H1 (cell line): ENCODE measurements around the gene AMN. TPM values are rescaled to one million over a fixed set of nuclear protein-coding genes. Genes with fewer than 3 reads are reported as not detected.

Experiments
- CTCF ChIA-PET: fragments of 300-600 bp; sonication (Branson Sonifier 250); formaldehyde crosslinking; loops from one replicate; lab custom pipeline; 2021; ENCODE audit not compliant: partially characterized antibody; lab: Charles Lee
- POLR2A ChIA-PET: fragments of 300-600 bp; sonication (Branson Sonifier 250); formaldehyde crosslinking; loops from one replicate; lab custom pipeline; 2021; ENCODE audit warnings: inconsistent platforms; ENCODE audit not compliant: partially characterized antibody; lab: Charles Lee
- DNase-seq, 2 experiments: peaks; one replicate each; pipeline versions ENCODE4 v3.0.0 to v3.0.0-alpha.2; 2010 to 2022; ENCODE audit warnings: low spot score in 2 of 2, low read depth in 1 of 2, mixed read lengths in 1 of 2
- FAIRE-seq: peaks from 2 replicates; lab custom pipeline; 2011; peaks lifted over from hg19 to GRCh38; lab: Jason Lieb, UNC
- H2AFZ ChIP-seq: 2 replicates; pipeline ENCODE4 v1.8.1; 2012; ENCODE audit warnings: low read length, inconsistent platforms
- H2AK5ac ChIP-seq: 2 replicates; pipeline ENCODE4 v1.6.1; 2013; ENCODE audit warnings: low read depth, low read length
- H2BK120ac ChIP-seq: replicated peaks from 2 replicates; pipeline ENCODE3; 2013; ENCODE audit warnings: low read depth, low read length, inconsistent platforms
- H2BK12ac ChIP-seq: 2 replicates; pipeline ENCODE4 v1.6.1; 2013; ENCODE audit warnings: low read depth, low read length
- H2BK15ac ChIP-seq: 2 replicates; pipeline ENCODE4 v1.6.1; 2013; ENCODE audit warnings: low read length
- H2BK20ac ChIP-seq: 2 replicates; pipeline ENCODE4 v1.6.1; 2013; ENCODE audit warnings: low read length
- H2BK5ac ChIP-seq: 2 replicates; pipeline ENCODE4 v1.6.1; 2013; ENCODE audit warnings: low read depth, low read length
- H3K14ac ChIP-seq: 2 replicates; pipeline ENCODE4 v1.6.1; 2013; ENCODE audit warnings: inconsistent platforms; ENCODE audit not compliant: insufficient read length
- H3K18ac ChIP-seq: 2 replicates; pipeline ENCODE4 v1.6.1; 2013; ENCODE audit warnings: low read length; ENCODE audit errors: extremely low read depth
- H3K23ac ChIP-seq: 2 replicates; pipeline ENCODE4 v1.6.1; 2013; ENCODE audit warnings: inconsistent platforms; ENCODE audit not compliant: insufficient read length
- H3K23me2 ChIP-seq: 2 replicates; pipeline ENCODE4 v1.6.1; 2013; ENCODE audit warnings: low read depth, low read length
- H3K27ac ChIP-seq: 2 replicates; pipeline ENCODE4 v1.6.1; 2011; ENCODE audit warnings: low read depth, low read length, inconsistent platforms
- H3K27me3 ChIP-seq, 4 experiments: replicated peaks in 1 of 4; 1 replicate in 1 of 4; 2 replicates in 3 of 4; pipeline versions ENCODE4 v1.6.1 to v1.8.1; 2011 to 2013; ENCODE audit warnings: low read length in 3 of 4, mild to moderate bottlenecking in 3 of 4, inconsistent platforms in 2 of 4, mixed read lengths in 2 of 4, moderate library complexity in 1 of 4; ENCODE audit not compliant: control insufficient read depth in 3 of 4, insufficient read depth in 3 of 4; ENCODE audit errors: extremely low read depth in 1 of 4
- H3K36me3 ChIP-seq, 4 experiments: 2 replicates each; pipeline versions ENCODE4 v1.6.1 to v1.8.1; 2011 to 2013; ENCODE audit warnings: mild to moderate bottlenecking in 4 of 4, low read length in 3 of 4, moderate library complexity in 2 of 4, control low read depth in 1 of 4, inconsistent platforms in 1 of 4; ENCODE audit not compliant: insufficient read depth in 4 of 4, control insufficient read depth in 2 of 4
- H3K4ac ChIP-seq: replicated peaks from 2 replicates; pipeline ENCODE3; 2013; ENCODE audit warnings: low read length, low read depth, mixed read lengths, inconsistent platforms; ENCODE audit not compliant: insufficient read length
- H3K4me1 ChIP-seq, 4 experiments: replicated peaks in 1 of 4; 1 replicate in 1 of 4; 2 replicates in 3 of 4; pipeline versions ENCODE4 v1.6.1 to v1.8.1; 2011 to 2013; ENCODE audit warnings: low read length in 3 of 4, inconsistent platforms in 2 of 4, mixed read lengths in 1 of 4; ENCODE audit not compliant: insufficient read depth in 4 of 4, control insufficient read depth in 3 of 4
- H3K4me2 ChIP-seq, 2 experiments: 2 replicates each; pipeline versions ENCODE4 v1.6.1 to v1.8.1; 2011 to 2013; ENCODE audit warnings: low read depth in 2 of 2, low read length in 2 of 2, control low read depth in 1 of 2, inconsistent platforms in 1 of 2, mild to moderate bottlenecking in 1 of 2; ENCODE audit not compliant: insufficient read depth in 1 of 2
- H3K4me3 ChIP-seq, 4 experiments: fragments of 200-600, 300-600 bp in 1 of 4; sonication (generic), shearing (Covaris generic), sonication (Bioruptor Twin) in 1 of 4; 2 replicates each; pipeline versions ENCODE4 v1.5.1 to v1.8.1; 2011 to 2016; ENCODE audit warnings: low read length in 4 of 4, low read depth in 3 of 4, control low read depth in 2 of 4, inconsistent platforms in 2 of 4, mild to moderate bottlenecking in 2 of 4, mixed read lengths in 1 of 4, moderate library complexity in 1 of 4; ENCODE audit not compliant: insufficient read depth in 2 of 4; ENCODE audit errors: extremely low read depth in 1 of 4
- H3K56ac ChIP-seq: replicated peaks from 2 replicates; pipeline ENCODE3; 2013; ENCODE audit warnings: low read depth, mild to moderate bottlenecking, mixed read lengths, low read length, inconsistent platforms; ENCODE audit not compliant: insufficient read length
- H3K79me1 ChIP-seq: 2 replicates; pipeline ENCODE4 v1.6.1; 2013; ENCODE audit warnings: low read depth, low read length, control low read depth
- H3K79me2 ChIP-seq, 2 experiments: 2 replicates each; pipeline versions ENCODE4 v1.6.1 to v1.8.1; 2012 to 2013; ENCODE audit warnings: low read length in 2 of 2, mild to moderate bottlenecking in 2 of 2, inconsistent platforms in 1 of 2; ENCODE audit not compliant: insufficient read depth in 2 of 2, control insufficient read depth in 1 of 2
- H3K9ac ChIP-seq, 4 experiments: replicated peaks in 1 of 4; 1 replicate in 1 of 4; 2 replicates in 3 of 4; pipeline versions ENCODE4 v1.6.1 to v1.8.1; 2011 to 2013; ENCODE audit warnings: low read depth in 3 of 4, low read length in 3 of 4, control low read depth in 2 of 4, mild to moderate bottlenecking in 2 of 4, moderate library complexity in 2 of 4, inconsistent platforms in 1 of 4; ENCODE audit errors: extremely low read depth in 1 of 4
- H3K9me3 ChIP-seq, 2 experiments: 2 replicates each; pipeline versions ENCODE4 v1.6.1 to v1.8.1; 2012 to 2013; ENCODE audit warnings: mild to moderate bottlenecking in 2 of 2, moderate library complexity in 2 of 2, control low read depth in 1 of 2, inconsistent platforms in 1 of 2, low read depth in 1 of 2, low read length in 1 of 2, mixed read lengths in 1 of 2; ENCODE audit not compliant: insufficient read depth in 2 of 2
- H4K20me1 ChIP-seq, 2 experiments: replicated peaks in 1 of 2; 2 replicates each; pipeline versions ENCODE3 to v1.8.1; 2011 to 2013; ENCODE audit warnings: inconsistent platforms in 2 of 2, low read length in 2 of 2, mild to moderate bottlenecking in 1 of 2; ENCODE audit not compliant: insufficient read depth in 2 of 2, control insufficient read depth in 1 of 2
- H4K5ac ChIP-seq: 2 replicates; pipeline ENCODE4 v1.6.1; 2013; ENCODE audit warnings: low read length, low read depth, mixed read lengths, inconsistent platforms; ENCODE audit not compliant: insufficient read length
- H4K8ac ChIP-seq: 2 replicates; pipeline ENCODE4 v1.8.0; 2013; ENCODE audit warnings: mild to moderate bottlenecking, moderate library complexity, low read length, inconsistent platforms; ENCODE audit not compliant: insufficient read depth; ENCODE audit errors: extremely low read depth
- H4K91ac ChIP-seq: replicated peaks from 2 replicates; pipeline ENCODE3; 2013; ENCODE audit warnings: low read length, mixed read lengths, inconsistent platforms; ENCODE audit not compliant: insufficient read length
- WGBS, 2 experiments: shearing (Covaris generic) in 1 of 2; methylation state at CpG; one replicate each; pipeline versions ENCODE4 v1.1.6 to v1.1.7; 2013 to 2015; ENCODE audit warnings: low lambda C conversion rate in 2 of 2, mixed read lengths in 2 of 2, inconsistent platforms in 1 of 2, low coverage in 1 of 2, missing lambda C conversion rate in 1 of 2; ENCODE audit not compliant: insufficient replicate concordance in 2 of 2, insufficient coverage in 1 of 2, insufficient read length in 1 of 2; ENCODE audit errors: extremely low coverage in 1 of 2, missing lambda C conversion rate in 1 of 2; 5-methylcytosine and 5-hydroxymethylcytosine counted together
- polyA plus RNA-seq, 7 experiments: library from polyadenylated mRNA; depleted of rRNA in 3 of 7; stranded (reverse) in 5 of 7; unstranded in 2 of 7; fragments of >200 nt in 5 of 7; fragments of 200-250 nt in 2 of 7; gene quantifications; 1 replicate in 5 of 7; 2 replicates in 1 of 7; 4 replicates in 1 of 7; pipeline versions ENCODE4 v1.2.1 to v1.2.3, GENCODE V29; 2011 to 2013; ENCODE audit warnings: missing spikeins in 2 of 7, mixed read lengths in 2 of 7
- total RNA-seq: library from RNA; stranded (reverse); fragmentation: NEBNext Ultra II Directional; extraction: Animal tissue kit (Norgen Biotek cat#: 25700); gene quantifications from 2 replicates; pipeline ENCODE4 v1.2.1, GENCODE V29; 2021

AMN gene
- total and polyA plus RNA-seq, 2 of the 8 experiments (the other 6 are each of a cell fraction or from before 2014, with no cell fraction given), result 0.77 to 1.5 TPM

- Histone ChIP-seq H2AFZ (no peak overlapping the region), H3K4ac (no peak overlapping the region), H4K91ac (no peak overlapping the region), H3K4me2 (no peak overlapping the region), H2BK20ac (no peak overlapping the region), H3K14ac (no peak overlapping the region), H3K79me1 (no peaks in the 10 kb centered on the region), H3K4me3 (no peak overlapping the region), H2BK15ac (no peak overlapping the region), H3K23ac (no peak overlapping the region), H2AK5ac (no peak overlapping the region), H3K18ac (no peak overlapping the region), H3K79me2 (no peaks in the 10 kb centered on the region), H3K4me1 (no peaks in the 10 kb centered on the region; a peak in 1 of 7 replicates), H3K9ac (no peak overlapping the region), H4K8ac (no peak overlapping the region), H4K5ac (no peak overlapping the region), H2BK120ac (no peak overlapping the region), H3K23me2 (no peaks in the 10 kb centered on the region), H3K27me3 (no peaks in the 10 kb centered on the region), H4K20me1 (no peaks in the 10 kb centered on the region), H2BK12ac (no peak overlapping the region), H3K9me3 (peaks cover 3 to 15% of the 10 kb centered on the region in 2 experiments; a peak in 2 of 4 replicates), H3K36me3 (peaks cover 0 to 21% (median 7%) of the 10 kb centered on the region in 4 experiments; a peak in 3 of 8 replicates), H3K56ac (no peak overlapping the region), H3K27ac (no peak overlapping the region), H2BK5ac (no peak overlapping the region)
- WGBS, 2 experiments, result 97% methylated on average over 27 of the region's 33 CpGs; no CpG with 5 or more reads in 1 of the 2 experiments
- DNase-seq (no peak), FAIRE-seq (no peak)
- ChIA-PET CTCF (no interaction called here), POLR2A (interaction anchor here (0.6 kb wide), 1 partner anchor 354 kb away, joined by 4 read pairs; no protein-coding TSS in a partner anchor)
Measured at GRCh38 chr14:102907303-102907844, 15.1 kb upstream of the AMN start.
